GM12878 (cell line): ENCODE results near the gene ATG101.

Experiments used
- CBFB ChIP-seq: IDR thresholded peaks from 2 replicates; pipeline ENCODE4 v1.6.1; 2016; ENCODE audit warnings: antibody characterized with exemption, low read depth
- MYC ChIP-seq: IDR thresholded peaks from 2 replicates; pipeline ENCODE4 v1.6.1; 2011; ENCODE audit warnings: mild to moderate bottlenecking, low read length, moderate library complexity, inconsistent platforms; ENCODE audit not compliant: insufficient read depth, insufficient replicate concordance, insufficient read length, severe bottlenecking
- PAX5 ChIP-seq: IDR thresholded peaks from 2 replicates; pipeline ENCODE4 v1.6.1; 2011; ENCODE audit warnings: low read depth, low read length, borderline replicate concordance
- POLR2A ChIP-seq: IDR thresholded peaks from 2 replicates; pipeline ENCODE4 v1.6.1; 2011; ENCODE audit warnings: low read depth, mild to moderate bottlenecking, low read length
- SREBF1 ChIP-seq: IDR thresholded peaks from 2 replicates; pipeline ENCODE4 v1.6.1; 2012; ENCODE audit warnings: mild to moderate bottlenecking, low read length
- TF ChIP-seq, protein P1 (sequence below), 3 experiments: IDR thresholded peaks in 2 of 3; conservative IDR thresholded peaks in 1 of 3; 2 replicates each; pipeline ENCODE4 v1.5.1; 2011; ENCODE audit warnings: low read depth in 3 of 3, low read length in 3 of 3, mild to moderate bottlenecking in 3 of 3, control low read depth in 2 of 3, moderate library complexity in 2 of 3, inconsistent platforms in 1 of 3, mixed read lengths in 1 of 3; ENCODE audit not compliant: control insufficient read depth in 2 of 3, insufficient read depth in 1 of 3; ENCODE audit errors: extremely low read depth in 1 of 3
- TF ChIP-seq, protein P2 (sequence below): IDR thresholded peaks from 2 replicates; pipeline ENCODE4 v1.6.1; 2012; ENCODE audit warnings: mild to moderate bottlenecking, low read depth, low read length
- TF ChIP-seq, protein P3 (sequence below): fragments of 450-650 bp; IDR thresholded peaks from 2 replicates; pipeline ENCODE4 v1.6.1; 2017; ENCODE audit warnings: low read depth, mild to moderate bottlenecking, moderate library complexity
- TF ChIP-seq, protein P4 (sequence below): fragments of 450-650 bp; IDR thresholded peaks from 2 replicates; pipeline ENCODE4 v1.6.1; 2016; ENCODE audit warnings: mild to moderate bottlenecking, moderate library complexity, borderline replicate concordance

DNA sequence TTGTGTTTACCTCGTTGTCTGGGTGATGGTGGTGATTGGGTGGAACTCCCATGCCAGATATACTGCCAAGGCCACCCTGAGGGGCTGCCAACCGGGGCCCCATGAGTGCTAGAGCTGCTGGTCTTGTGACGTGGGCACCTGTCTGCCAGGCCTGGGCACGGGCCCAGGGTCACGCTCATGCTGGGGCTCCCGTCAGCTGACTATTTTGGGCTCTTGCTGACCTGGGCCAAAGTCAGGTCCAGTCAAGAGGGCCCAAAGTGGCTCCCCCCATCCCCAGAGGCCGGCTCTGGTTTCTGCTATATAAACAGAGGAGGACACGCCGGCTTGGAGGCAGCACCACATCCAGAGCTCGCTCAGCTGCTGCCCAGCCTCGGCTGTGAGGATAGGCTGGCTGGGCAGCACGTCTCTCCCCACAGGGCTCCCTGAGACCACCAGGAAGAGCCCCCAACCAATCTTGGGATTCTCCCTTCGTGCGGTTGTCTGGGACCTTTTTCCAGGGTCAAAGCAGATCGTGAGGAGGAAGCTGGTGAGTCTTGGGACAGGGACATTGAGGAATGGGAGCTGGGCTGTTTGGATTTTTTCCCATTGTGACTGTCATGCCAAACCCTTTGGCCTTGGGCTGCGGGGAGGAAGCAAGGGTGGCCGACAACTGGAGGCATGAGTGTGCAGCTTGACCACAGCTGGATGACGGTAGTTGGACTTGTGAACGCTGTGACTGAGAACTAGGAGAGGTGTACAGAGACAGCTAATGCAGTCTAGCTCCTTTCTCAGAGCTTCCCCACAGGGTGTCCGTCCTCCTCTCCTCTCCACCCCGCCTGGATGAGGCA, 26.2 kb upstream of the ATG101 start:
- TF ChIP-seq, protein P1, sequence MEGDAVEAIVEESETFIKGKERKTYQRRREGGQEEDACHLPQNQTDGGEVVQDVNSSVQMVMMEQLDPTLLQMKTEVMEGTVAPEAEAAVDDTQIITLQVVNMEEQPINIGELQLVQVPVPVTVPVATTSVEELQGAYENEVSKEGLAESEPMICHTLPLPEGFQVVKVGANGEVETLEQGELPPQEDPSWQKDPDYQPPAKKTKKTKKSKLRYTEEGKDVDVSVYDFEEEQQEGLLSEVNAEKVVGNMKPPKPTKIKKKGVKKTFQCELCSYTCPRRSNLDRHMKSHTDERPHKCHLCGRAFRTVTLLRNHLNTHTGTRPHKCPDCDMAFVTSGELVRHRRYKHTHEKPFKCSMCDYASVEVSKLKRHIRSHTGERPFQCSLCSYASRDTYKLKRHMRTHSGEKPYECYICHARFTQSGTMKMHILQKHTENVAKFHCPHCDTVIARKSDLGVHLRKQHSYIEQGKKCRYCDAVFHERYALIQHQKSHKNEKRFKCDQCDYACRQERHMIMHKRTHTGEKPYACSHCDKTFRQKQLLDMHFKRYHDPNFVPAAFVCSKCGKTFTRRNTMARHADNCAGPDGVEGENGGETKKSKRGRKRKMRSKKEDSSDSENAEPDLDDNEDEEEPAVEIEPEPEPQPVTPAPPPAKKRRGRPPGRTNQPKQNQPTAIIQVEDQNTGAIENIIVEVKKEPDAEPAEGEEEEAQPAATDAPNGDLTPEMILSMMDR (IDR thresholded peaks at IDR 0.05 in 2 of 3, conservative IDR thresholded peaks at IDR 0.05 in 1 of 3; ENCODE audit: control insufficient read depth in 2 of 3, extremely low read depth in 1 of 3, insufficient read depth in 1 of 3, low read depth in 3 of 3, low read length in 3 of 3): no peak
- TF ChIP-seq, protein P2, sequence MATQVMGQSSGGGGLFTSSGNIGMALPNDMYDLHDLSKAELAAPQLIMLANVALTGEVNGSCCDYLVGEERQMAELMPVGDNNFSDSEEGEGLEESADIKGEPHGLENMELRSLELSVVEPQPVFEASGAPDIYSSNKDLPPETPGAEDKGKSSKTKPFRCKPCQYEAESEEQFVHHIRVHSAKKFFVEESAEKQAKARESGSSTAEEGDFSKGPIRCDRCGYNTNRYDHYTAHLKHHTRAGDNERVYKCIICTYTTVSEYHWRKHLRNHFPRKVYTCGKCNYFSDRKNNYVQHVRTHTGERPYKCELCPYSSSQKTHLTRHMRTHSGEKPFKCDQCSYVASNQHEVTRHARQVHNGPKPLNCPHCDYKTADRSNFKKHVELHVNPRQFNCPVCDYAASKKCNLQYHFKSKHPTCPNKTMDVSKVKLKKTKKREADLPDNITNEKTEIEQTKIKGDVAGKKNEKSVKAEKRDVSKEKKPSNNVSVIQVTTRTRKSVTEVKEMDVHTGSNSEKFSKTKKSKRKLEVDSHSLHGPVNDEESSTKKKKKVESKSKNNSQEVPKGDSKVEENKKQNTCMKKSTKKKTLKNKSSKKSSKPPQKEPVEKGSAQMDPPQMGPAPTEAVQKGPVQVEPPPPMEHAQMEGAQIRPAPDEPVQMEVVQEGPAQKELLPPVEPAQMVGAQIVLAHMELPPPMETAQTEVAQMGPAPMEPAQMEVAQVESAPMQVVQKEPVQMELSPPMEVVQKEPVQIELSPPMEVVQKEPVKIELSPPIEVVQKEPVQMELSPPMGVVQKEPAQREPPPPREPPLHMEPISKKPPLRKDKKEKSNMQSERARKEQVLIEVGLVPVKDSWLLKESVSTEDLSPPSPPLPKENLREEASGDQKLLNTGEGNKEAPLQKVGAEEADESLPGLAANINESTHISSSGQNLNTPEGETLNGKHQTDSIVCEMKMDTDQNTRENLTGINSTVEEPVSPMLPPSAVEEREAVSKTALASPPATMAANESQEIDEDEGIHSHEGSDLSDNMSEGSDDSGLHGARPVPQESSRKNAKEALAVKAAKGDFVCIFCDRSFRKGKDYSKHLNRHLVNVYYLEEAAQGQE: no peak
- TF ChIP-seq SREBF1 (no peak), POLR2A (no peak), CBFB (no peak), MYC (no peak), PAX5 (no peak)
- TF ChIP-seq, protein P3, sequence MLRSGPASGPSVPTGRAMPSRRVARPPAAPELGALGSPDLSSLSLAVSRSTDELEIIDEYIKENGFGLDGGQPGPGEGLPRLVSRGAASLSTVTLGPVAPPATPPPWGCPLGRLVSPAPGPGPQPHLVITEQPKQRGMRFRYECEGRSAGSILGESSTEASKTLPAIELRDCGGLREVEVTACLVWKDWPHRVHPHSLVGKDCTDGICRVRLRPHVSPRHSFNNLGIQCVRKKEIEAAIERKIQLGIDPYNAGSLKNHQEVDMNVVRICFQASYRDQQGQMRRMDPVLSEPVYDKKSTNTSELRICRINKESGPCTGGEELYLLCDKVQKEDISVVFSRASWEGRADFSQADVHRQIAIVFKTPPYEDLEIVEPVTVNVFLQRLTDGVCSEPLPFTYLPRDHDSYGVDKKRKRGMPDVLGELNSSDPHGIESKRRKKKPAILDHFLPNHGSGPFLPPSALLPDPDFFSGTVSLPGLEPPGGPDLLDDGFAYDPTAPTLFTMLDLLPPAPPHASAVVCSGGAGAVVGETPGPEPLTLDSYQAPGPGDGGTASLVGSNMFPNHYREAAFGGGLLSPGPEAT: no peak
- TF ChIP-seq, protein P4, sequence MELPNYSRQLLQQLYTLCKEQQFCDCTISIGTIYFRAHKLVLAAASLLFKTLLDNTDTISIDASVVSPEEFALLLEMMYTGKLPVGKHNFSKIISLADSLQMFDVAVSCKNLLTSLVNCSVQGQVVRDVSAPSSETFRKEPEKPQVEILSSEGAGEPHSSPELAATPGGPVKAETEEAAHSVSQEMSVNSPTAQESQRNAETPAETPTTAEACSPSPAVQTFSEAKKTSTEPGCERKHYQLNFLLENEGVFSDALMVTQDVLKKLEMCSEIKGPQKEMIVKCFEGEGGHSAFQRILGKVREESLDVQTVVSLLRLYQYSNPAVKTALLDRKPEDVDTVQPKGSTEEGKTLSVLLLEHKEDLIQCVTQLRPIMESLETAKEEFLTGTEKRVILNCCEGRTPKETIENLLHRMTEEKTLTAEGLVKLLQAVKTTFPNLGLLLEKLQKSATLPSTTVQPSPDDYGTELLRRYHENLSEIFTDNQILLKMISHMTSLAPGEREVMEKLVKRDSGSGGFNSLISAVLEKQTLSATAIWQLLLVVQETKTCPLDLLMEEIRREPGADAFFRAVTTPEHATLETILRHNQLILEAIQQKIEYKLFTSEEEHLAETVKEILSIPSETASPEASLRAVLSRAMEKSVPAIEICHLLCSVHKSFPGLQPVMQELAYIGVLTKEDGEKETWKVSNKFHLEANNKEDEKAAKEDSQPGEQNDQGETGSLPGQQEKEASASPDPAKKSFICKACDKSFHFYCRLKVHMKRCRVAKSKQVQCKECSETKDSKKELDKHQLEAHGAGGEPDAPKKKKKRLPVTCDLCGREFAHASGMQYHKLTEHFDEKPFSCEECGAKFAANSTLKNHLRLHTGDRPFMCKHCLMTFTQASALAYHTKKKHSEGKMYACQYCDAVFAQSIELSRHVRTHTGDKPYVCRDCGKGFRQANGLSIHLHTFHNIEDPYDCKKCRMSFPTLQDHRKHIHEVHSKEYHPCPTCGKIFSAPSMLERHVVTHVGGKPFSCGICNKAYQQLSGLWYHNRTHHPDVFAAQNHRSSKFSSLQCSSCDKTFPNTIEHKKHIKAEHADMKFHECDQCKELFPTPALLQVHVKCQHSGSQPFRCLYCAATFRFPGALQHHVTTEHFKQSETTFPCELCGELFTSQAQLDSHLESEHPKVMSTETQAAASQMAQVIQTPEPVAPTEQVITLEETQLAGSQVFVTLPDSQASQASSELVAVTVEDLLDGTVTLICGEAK: no peak
